Stimulated activated CD4-positive, alpha-beta T cell treated with anti-CD3 and anti-CD28 coated beads, Interleukin-4, amount 100 ng/mL, for 1 hour (primary cell): Measurements from ENCODE around the gene COL18A1.

Source experiments
- DNase-seq: peaks from one replicate; pipeline ENCODE4 v3.0.0-alpha.2; 2020

COL18A1 gene

DNA sequence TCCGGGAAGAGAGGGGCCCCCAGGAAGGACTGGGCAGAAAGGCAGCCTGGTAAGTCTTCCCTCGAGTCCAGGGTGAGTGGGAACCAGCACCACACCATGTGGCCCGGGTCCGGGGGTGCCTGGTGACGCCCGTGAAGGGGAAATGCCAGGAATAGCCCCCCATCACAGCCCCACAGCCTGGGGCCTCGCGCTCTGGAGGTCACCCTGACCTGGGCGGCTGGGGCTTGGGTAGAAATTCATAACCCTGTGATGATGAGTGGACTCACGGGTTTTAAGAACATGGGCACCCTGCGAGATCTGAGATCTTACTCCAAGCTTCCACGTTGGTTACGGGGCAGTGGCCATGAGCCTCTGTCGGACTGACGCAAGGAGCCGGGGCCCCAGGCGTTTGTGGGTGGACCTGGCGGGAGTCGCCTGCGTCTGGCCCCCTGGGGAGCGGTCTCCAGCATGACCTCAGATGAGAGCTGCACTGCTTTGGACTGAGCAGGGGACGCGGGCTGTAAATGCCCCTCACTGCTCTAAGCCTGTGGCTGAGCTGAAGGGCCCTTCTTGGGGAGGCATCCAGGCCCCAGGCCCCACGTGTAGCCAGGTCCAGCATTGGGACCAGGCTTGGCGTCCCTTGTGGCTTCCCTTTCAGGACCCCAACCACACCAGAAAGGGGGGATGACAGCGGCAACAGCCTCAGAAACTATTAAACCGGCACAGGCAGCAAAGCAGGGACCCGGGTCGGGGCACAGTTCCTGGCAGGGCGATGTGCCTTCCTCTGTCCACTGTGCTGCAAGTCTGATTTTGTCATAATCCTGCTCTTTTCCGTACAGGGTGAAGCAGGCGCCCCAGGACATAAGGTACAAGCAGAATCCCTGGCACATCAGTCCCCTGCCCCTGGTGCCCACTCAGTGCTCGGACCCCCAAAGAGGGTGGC, 77.3 kb downstream of the COL18A1 start:
- DNase-seq: no peak

- DNase-seq: peak; percentile 44
These were observed 78.2 kb downstream of the COL18A1 start for GRCh38 chr21:45482899-45483821.

DNA sequence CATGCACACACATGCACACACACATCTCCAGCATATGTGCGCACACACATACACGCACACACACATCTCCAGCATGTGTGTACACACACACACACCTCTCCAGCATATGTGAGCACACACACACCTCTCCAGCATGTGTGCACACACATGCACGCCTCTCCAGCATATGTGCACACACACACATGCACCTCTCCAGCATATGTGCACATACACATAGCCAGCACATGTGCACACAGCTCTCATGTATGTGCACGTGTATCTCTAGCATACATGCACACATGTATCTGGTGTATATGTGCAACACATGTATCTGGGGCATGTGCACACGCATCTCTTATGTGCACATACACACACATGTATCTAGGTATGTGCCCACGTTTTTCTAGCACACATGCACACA, 79.4 kb downstream of the COL18A1 start:
- DNase-seq: no peak

- no peak for DNase-seq
These were observed 80.9 kb downstream of the COL18A1 start for GRCh38 chr21:45485686-45486442.

DNA sequence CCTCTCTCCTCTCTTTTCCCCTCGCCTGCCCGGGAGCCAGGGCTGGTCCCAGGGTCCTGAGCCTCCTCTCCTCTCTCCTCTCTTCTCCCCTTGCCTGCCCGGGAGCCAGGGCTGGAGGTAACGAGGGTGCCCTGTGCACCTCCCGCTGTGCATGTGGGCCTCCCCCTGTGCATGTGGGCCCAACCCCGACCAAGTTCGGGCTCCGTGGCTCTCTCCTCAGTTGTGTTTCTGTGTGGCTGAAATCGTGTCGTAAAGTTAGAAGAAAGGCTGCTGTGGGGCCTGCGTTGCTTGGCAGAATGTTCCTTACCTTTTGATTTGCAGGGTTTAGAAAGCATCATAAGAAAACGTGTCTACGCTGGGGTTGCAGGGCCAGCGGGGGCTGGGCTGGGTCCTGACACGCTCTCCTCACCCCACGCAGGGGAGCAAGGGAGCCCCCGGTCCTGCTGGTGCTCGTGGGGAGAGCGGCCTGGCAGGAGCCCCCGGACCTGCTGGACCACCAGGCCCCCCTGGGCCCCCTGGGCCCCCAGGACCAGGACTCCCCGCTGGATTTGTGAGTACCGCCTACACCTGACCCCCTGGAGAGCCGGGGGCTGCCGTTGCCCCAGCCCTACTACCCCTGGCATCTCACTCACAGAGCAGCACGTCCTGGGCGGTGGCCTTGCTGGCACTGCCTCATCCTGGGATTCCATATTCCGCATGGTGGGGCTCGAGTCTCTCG, 81.6 kb downstream of the COL18A1 start:
- DNase-seq: no peak

GRCh38 chr21:45487161-45487806, 82.3 kb downstream of the COL18A1 start:
- no peak for DNase-seq

DNA sequence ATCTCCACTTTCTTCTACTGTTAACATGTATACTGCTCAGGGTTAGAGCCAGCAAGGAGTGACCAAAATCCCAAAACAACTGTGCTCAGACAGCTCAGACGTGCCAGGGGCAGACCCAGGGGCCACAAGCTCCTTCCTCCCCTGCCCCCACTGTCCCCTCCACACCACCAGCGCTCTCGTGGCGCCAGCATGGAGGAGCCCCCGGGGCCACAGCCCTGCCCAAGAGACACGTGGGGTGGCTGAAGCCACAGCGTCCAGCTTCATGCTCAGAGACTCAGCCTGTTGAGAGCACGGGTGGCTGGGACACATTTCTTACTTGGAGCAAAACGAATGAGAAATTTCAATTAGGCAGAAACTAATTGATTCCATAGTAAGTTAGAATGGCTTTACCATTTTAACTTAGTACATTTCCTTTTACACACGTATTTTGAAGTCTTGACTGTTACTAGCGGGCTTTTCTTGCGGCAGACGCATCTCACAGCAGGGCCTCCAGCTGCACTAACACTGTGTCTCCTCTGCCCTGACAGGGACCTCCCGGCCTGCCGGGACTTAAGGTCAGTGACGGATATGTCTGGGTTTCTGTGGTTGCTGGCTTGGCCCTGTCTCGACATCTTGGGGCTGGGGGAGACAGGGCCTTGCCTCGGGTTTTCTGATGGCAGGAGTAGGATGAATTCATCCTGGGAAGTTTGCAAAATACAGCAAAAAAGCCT, 83.1 kb downstream of the COL18A1 start:
- DNase-seq: no peak

DNA sequence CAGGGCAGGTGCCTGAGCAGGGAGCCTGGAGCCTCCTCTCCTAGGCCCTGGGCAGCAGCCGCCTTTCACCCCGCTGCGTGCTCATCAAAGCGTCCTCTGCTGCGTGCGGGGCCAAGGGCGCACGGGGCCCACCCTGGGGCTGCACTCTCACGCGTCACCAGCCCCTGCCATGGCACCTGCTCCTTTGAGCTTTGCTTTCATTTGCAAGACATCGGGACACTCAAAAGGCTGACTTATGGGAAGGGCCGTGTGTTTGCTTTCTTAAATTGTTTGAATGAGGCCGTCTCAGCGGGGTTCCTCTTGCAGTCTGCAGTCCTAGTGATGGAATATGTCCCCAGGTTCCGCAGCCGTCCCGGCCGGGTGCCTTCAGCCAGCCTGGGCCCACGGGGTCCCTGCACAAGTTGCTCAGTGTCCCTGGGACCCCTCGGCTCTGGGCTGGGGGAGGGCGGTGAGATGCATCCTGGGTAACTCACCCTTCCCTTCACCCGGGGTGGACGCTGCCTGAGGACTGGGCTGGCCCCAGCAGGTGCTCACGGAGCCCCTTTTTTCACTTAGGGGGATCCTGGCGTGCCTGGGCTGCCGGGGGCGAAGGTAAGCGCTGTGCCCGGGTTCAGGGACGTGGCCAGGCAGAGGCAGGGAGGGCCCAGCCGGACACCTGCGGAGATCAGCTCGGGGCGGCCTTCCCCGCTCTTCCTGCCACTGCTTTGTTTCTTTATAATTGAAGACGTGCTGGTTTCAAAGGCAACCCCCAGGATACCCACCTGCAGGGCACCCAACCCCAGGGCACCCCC, 84.2 kb downstream of the COL18A1 start:
- DNase-seq: no peak

DNA sequence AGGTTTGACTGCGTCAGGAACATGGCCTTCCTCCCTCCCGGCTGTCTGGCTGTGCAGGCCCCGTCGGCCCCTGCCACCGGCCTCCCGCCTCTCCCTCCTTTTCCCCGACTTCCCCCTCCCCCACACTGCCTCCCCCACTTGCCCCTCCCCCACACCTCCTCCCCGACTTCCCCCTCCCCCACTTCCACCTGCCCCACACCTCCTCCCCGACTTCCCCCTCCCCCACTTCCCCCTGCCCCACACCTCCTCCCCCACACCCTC, 84.7 kb downstream of the COL18A1 start:
- DNase-seq: no peak

DNA sequence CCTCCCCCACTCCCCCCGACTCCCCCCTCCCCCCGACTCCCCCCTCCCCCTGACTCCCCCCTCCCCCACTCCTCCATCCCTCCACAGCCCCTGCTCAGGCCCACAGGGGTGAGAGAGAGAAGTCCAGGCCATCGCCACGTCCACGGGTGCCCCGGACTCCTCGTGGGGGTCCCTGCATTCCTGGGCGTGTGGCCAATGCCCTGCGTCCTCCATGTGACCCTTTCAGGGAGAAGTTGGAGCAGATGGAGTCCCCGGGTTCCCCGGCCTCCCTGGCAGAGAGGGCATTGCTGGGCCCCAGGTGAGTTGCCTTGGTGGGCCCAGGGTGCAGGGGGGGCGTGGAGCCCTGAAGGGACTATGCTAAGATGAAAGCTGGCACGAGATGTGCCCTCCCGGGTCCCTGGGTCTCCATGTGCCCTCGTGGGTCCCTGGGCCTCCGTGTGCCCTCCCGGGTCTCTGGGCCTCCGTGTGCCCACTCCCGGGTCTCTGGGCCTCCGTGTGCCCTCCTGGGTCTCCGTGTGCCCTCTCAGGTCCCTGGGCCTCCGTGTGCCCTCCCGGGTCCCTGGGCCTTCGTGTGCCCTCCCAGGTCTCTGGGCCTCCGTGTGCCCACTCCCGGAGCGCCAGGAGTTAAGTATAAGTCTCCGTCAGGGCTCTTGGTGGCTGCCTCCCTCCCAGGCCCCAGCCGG, 85.2 kb downstream of the COL18A1 start:
- no peak for DNase-seq

DNA sequence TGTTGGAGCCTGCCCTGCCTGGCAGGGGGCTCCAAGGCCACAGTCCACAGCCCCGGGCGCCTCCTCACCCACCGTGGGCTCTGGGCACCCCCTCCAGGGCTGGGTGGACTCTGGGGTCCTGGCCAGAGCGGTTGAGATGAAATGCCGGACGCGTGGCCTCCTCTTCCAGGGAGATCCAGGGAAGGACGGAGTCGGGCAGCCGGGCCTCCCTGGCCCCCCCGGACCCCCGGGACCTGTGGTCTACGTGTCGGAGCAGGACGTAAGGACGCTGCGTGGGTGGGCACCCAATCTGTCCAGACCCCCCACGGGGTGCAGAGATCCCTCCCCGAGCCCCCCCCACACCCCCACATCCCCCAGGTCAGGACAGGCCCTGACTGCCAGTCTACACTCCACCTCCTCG, 86.1 kb downstream of the COL18A1 start:
- DNase-seq: no peak

DNA sequence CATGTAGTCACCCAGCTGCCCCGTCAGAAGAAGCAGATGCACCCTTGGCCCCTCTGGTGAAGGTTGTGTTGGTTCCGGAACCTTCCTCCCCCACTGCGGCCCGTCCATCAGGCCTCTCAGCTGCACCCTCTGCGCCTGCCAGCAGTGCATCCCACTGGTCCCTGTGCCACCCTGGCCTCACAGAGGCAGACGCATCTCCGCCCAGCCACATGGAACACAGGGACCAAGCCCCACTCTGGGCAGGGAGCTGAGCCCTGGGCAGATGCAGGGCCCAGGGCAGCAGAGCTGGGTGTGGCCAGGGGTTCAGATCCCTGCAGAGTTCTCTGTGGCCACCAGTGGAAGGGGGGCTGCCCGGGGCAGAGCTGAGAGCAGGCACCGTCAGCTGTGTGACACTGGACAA, 86.7 kb downstream of the COL18A1 start:
- no peak for DNase-seq

GRCh38 chr21:45492765-45493164, 87.8 kb downstream of the COL18A1 start:
- no peak for DNase-seq

DNA sequence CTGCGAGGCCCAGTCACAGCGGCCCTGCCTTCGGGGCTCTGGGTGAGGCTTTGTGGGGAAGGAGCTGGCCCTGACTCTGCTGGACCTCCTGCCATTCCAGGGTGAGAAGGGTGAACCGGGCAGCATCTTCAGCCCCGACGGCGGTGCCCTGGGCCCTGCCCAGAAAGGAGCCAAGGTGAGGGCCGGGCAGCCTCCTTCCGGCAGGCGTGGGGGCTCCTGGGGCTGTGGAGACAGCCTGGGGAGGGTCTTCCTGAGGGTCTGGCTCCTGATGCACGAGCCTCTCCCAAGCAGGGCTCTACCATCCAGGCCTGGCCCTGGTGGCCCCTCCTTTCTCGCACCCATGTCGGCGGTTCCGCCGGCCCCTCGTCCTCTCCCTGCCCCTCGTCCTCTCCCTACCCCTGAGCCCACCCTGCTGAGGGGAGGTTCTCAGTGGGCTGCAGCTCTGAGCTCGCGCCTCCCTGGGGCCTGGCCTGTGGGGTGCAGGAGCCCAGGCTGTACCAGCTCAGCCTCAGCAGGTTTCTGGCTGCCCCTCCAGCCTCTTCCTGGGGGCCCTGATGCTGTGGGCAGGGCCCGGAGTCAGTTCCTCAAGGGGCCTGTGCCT, 88.5 kb downstream of the COL18A1 start:
- DNase-seq: no peak

DNA sequence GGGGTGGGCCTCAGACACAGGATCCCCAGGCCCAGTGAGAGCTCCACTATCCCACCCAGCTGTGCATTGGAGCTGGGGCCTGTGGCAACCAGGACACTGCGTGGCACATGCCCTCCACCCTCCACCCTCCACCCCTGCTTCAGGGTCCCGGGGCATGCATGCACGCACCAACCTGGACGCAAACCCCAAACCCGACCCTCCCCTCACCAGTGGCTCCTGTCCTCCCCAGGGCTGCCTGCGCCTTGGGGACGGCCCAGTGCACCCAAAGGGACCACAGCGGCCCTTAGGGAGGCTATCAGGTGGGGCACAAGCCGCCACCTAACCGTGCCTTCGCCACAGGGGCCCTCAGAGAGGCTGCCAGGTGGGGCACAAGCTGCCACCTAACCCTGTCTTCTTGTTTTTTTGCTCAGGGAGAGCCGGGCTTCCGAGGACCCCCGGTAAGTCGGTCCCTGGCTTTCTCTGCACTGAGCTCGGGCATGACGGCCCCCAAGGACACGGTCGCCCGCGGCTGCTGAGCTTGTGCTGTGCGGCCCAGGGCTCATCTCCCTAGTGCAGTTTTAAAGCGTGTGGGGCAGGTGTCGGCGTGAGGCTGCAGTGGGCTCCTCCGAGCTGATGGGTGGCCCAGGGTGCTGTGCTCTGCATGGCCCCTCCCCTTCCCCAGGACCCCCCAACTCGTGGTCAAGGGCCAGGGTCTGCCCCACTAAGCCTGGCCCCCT, 89.3 kb downstream of the COL18A1 start:
- DNase-seq: no peak

GRCh38 chr21:45494851-45495680, 90.1 kb downstream of the COL18A1 start:
- DNase-seq: no peak

DNA sequence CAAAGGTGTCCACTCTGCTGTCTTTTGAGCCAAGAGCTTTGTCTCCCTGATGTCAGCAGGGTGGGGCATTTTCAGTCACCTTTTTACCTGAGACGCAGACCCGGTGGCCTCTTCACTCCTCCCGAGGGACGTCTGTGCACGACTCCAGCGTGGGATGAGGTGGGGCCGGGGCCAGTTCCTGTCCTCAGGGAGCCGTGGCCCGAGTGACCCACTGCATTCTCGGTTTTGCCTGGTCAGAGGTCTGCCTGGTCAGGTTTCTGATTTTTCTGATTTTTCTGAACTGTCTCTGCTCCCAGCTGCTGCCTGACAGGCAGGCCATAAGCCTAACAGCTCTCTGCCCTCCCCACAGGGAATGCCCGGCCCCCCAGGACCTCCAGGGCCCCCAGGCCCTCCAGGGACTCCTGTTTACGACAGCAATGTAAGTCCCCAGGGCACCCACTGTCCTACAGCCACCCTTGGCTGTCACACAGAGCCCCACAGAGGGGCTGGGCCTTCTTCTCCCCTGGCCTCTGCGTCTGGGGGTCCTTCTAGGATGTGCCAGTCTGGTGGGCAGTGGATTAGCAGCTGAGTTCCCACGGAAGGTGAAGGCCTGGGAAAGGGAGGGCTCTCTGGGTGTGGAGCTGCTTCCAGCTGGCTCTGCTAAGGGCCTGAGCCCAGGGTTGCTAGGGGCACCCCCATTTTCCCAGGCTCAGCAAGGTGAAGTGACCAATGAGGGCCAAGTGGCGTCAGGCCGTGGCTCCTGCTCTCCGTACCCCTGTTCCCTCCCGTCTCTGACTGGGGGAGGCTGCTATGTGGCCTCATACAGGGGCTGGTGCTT, 91.4 kb downstream of the COL18A1 start:
- no peak for DNase-seq
